Esophagus squamous epithelium (tissue), 4 donors: ENCODE results near the gene BNC1.

Source experiments
- CTCF ChIP-seq, 6 experiments: fragments of 450-650 bp in 4 of 6; fragments of 200-600 bp in 2 of 6; sonication (generic) in 2 of 6; IDR thresholded peaks; one replicate each; pipeline ENCODE4 v1.5.1; 2016 to 2019; ENCODE audit warnings: antibody characterized with exemption in 6 of 6, mild to moderate bottlenecking in 4 of 6, moderate library complexity in 4 of 6
- POLR2A ChIP-seq, 4 donors: fragments of 450-650 bp; IDR thresholded peaks; one replicate each; pipeline ENCODE4 v1.6.1; 2017; ENCODE audit warnings: antibody characterized with exemption in 4 of 4, mild to moderate bottlenecking in 4 of 4, moderate library complexity in 3 of 4

- TF ChIP-seq CTCF (IDR thresholded peaks at IDR 0.05): no peak
- TF ChIP-seq POLR2A (IDR thresholded peaks at IDR 0.05): no peak
Observed at GRCh38 chr15:83270176-83270575, 14.3 kb downstream of the BNC1 start.
